Caco-2 (cell line): ENCODE results near the gene KPNA6. TPM values are rescaled to one million over a fixed set of nuclear protein-coding genes. Genes with fewer than 3 reads are reported as not detected.
"Not testable (repeated sequence)": the region's sequence is repeated elsewhere in the genome, so short reads cannot be mapped to it uniquely, and the experiment has no call there.

ENCODE experiments used
- BruUV-seq: library from RNA; stranded (reverse); fragments of 400-500 nt; replicated peaks from 2 replicates; lab custom pipeline; 2021; lab: Mats Ljungman, UMichigan
- CTCF ChIA-PET: fragments of 300-600 bp; sonication (Branson Sonifier 250); formaldehyde crosslinking; loops from one replicate; lab custom pipeline; 2022; ENCODE audit warnings: antibody characterized with exemption; lab: Charles Lee
- POLR2A ChIA-PET: fragments of 300-600 bp; sonication (Branson Sonifier 250); formaldehyde crosslinking; loops from one replicate; lab custom pipeline; 2022; ENCODE audit warnings: antibody characterized with exemption; lab: Charles Lee
- DNase-seq, 2 experiments: peaks; one replicate each; pipeline versions ENCODE4 v3.0.0 to v3.0.0-alpha.2; 2020 to 2022
- H3K27me3 ChIP-seq: replicated peaks from 2 replicates; pipeline ENCODE4 v1.6.0; 2011; ENCODE audit warnings: low read length; ENCODE audit not compliant: control insufficient read depth, insufficient read depth
- H3K36me3 ChIP-seq: 2 replicates; pipeline ENCODE4 v1.5.1; 2011; ENCODE audit warnings: low read length; ENCODE audit not compliant: control insufficient read depth, insufficient read depth
- H3K4me1 ChIP-seq: fragments of 250-450 bp; sonication (Bioruptor Pico); 2 replicates; pipeline ENCODE4 v1.5.1; 2020; ENCODE audit warnings: mild to moderate bottlenecking
- H3K4me3 ChIP-seq: 2 replicates; pipeline ENCODE4 v1.5.1; 2011; ENCODE audit warnings: low read depth, mild to moderate bottlenecking, control low read depth, low read length
- H3K9me3 ChIP-seq: fragments of 250-450 bp; sonication (Bioruptor Pico); 2 replicates; pipeline ENCODE4 v1.5.1; 2020; ENCODE audit warnings: mild to moderate bottlenecking, moderate library complexity
- H3K27ac Mint-ChIP-seq: one replicate; pipeline ENCODE4 v1.8.0; 2022; ENCODE audit warnings: mixed read lengths; ENCODE audit not compliant: unreplicated experiment
- H3K27me3 Mint-ChIP-seq: one replicate; pipeline ENCODE4 v1.8.0; 2022; ENCODE audit warnings: mixed read lengths; ENCODE audit not compliant: insufficient read depth, unreplicated experiment
- H3K36me3 Mint-ChIP-seq: one replicate; pipeline ENCODE4 v1.8.0; 2022; ENCODE audit warnings: mild to moderate bottlenecking, mixed read lengths; ENCODE audit not compliant: insufficient read depth, unreplicated experiment
- H3K4me1 Mint-ChIP-seq: one replicate; pipeline ENCODE4 v1.8.0; 2022; ENCODE audit warnings: low read depth, mixed read lengths; ENCODE audit not compliant: unreplicated experiment
- H3K4me3 Mint-ChIP-seq: one replicate; pipeline ENCODE4 v1.8.0; 2022; ENCODE audit warnings: mild to moderate bottlenecking, moderate library complexity, mixed read lengths; ENCODE audit not compliant: unreplicated experiment
- H3K9me3 Mint-ChIP-seq: one replicate; pipeline ENCODE4 v1.8.0; 2022; ENCODE audit warnings: mixed read lengths; ENCODE audit not compliant: unreplicated experiment
- CTCF ChIP-seq, 2 experiments: fragments of 200-600 bp in 1 of 2; IDR thresholded peaks; 1 replicate in 1 of 2; 2 replicates in 1 of 2; pipeline versions ENCODE4 v1.5.1 to v1.8.0; 2011 to 2022; ENCODE audit warnings: antibody characterized with exemption in 1 of 2, control low read depth in 1 of 2, inconsistent platforms in 1 of 2, low read depth in 1 of 2, low read length in 1 of 2, mild to moderate bottlenecking in 1 of 2, moderate library complexity in 1 of 2; ENCODE audit not compliant: insufficient read depth in 1 of 2, severe bottlenecking in 1 of 2, unreplicated experiment in 1 of 2
- intact Hi-C: fragments of 100-400 bp; cut with micrococcal nuclease; formaldehyde crosslinking; loops from one replicate; pipeline ENCODE4 v1.10.0; 2022; ENCODE audit not compliant: unreplicated experiment
- total RNA-seq: library from RNA; stranded (reverse); gene quantifications from 2 replicates; pipeline ENCODE4 v1.2.3, GENCODE V29; 2022

KPNA6 gene
- total RNA-seq, 1 experiment from 2014 or later = 52.8 TPM

- Mint-ChIP-seq H3K27me3 (no peaks in the 10 kb centered on the region), H3K9me3 (no peaks in the 10 kb centered on the region), H3K27ac (no peak overlapping the region), H3K36me3 (peaks cover 4% of the 10 kb centered on the region), H3K4me1 (peaks cover 8% of the 10 kb centered on the region), H3K4me3 (no peak overlapping the region)
- ChIA-PET CTCF (interaction anchor here (0.7 kb wide), 1 partner anchor 718 kb away, joined by 6 read pairs; no protein-coding TSS in a partner anchor), POLR2A (no interaction called here)
- DNase-seq = no peak
- no peak overlapping the region for H3K4me3 ChIP-seq
- BruUV-seq = no TSS peak
- intact Hi-C loops = no loop called here
- H3K27me3 ChIP-seq = no peaks in the 10 kb centered on the region
- no peak for TF ChIP-seq CTCF (IDR thresholded peaks at IDR 0.05; ENCODE audit: insufficient read depth in 1 of 2, low read depth in 1 of 2, low read length in 1 of 2, severe bottlenecking in 1 of 2, unreplicated experiment in 1 of 2)
- peaks cover 7% of the 10 kb centered on the region; the same call in 1 of the 2 replicates for H3K4me1 ChIP-seq
- no peaks in the 10 kb centered on the region for H3K36me3 ChIP-seq
- H3K9me3 ChIP-seq = no peaks in the 10 kb centered on the region
These were observed 36.2 kb downstream of the KPNA6 start for GRCh38 chr1:32144033-32144432.

- H3K27me3 ChIP-seq, H3K36me3 ChIP-seq, H3K27me3 Mint-ChIP-seq, H3K4me1 ChIP-seq, intact Hi-C loops, CTCF ChIA-PET, H3K4me1 Mint-ChIP-seq, H3K4me3 Mint-ChIP-seq, H3K27ac Mint-ChIP-seq, H3K9me3 ChIP-seq, POLR2A ChIA-PET, H3K4me3 ChIP-seq, H3K9me3 Mint-ChIP-seq, BruUV-seq, DNase-seq: not testable (repeated sequence)
- peaks cover 20% of the 10 kb centered on the region for H3K36me3 Mint-ChIP-seq
These were observed 39.9 kb downstream of the KPNA6 start for GRCh38 chr1:32147799-32148198.

GRCh38 chr1:32150847-32151246 is 43.0 kb downstream of the KPNA6 start:
- POLR2A ChIA-PET = no interaction called here
- BruUV-seq = no TSS peak
- TF ChIP-seq CTCF (IDR thresholded peaks at IDR 0.05; ENCODE audit: insufficient read depth in 1 of 2, low read depth in 1 of 2, low read length in 1 of 2, severe bottlenecking in 1 of 2, unreplicated experiment in 1 of 2) = no peak

More at GRCh38 chr1:32150847-32151246, 43.0 kb downstream of the KPNA6 start:
- Mint-ChIP-seq H3K27ac (no peak overlapping the region), H3K4me3 (no peak overlapping the region), H3K36me3 (peaks cover 27% of the 10 kb centered on the region), H3K9me3 (no peaks in the 10 kb centered on the region), H3K27me3 (no peaks in the 10 kb centered on the region), H3K4me1 (no peaks in the 10 kb centered on the region)
- Histone ChIP-seq H3K9me3 (no peaks in the 10 kb centered on the region), H3K4me1 (no peaks in the 10 kb centered on the region), H3K4me3 (no peak overlapping the region), H3K36me3 (no peaks in the 10 kb centered on the region), H3K27me3 (no peaks in the 10 kb centered on the region)
- CTCF ChIA-PET = no interaction called here
- intact Hi-C loops = no loop called here
- no peak for DNase-seq
